ENCODE measurements around the gene NDUFAB1. TPM values are rescaled to one million over a fixed set of nuclear protein-coding genes. Genes with fewer than 3 reads are reported as not detected.
"Not testable (repeated sequence)": the region's sequence is repeated elsewhere in the genome, so short reads cannot be mapped to it uniquely, and the experiment has no call there.

Gene NDUFAB1
- polyA plus RNA-seq, 10 donors: 89.1 to 112 (median 96.6) TPM

GRCh38 chr16:23556881-23557778 lies 39.0 kb downstream of the NDUFAB1 start, which contains the start of the genes EARS2 and UBFD1:
TSS of gene EARS2 (minus strand) at chr16:23557350. CDS start at chr16:23557343, 7 bp downstream.
TSS of gene UBFD1 (plus strand) at chr16:23557727. CDS start at chr16:23557743, 16 bp downstream.
- peak; percentile 98 to 99 (median 99) for DNase-seq

- no peak for DNase-seq
Observed at GRCh38 chr16:23554536-23554935, 41.6 kb downstream of the NDUFAB1 start.

GRCh38 chr16:23552161-23552560 lies 44.0 kb downstream of the NDUFAB1 start:
- DNase-seq: no peak

GRCh38 chr16:23549938-23550337 lies 46.2 kb downstream of the NDUFAB1 start:
- no peak for DNase-seq

- no peak for DNase-seq
Observed at GRCh38 chr16:23544436-23544835, 51.7 kb downstream of the NDUFAB1 start.

GRCh38 chr16:23540817-23541178 lies 55.3 kb downstream of the NDUFAB1 start:
- DNase-seq: not testable (repeated sequence)

GRCh38 chr16:23539984-23540816 lies 55.9 kb downstream of the NDUFAB1 start:
- no peak for DNase-seq

GRCh38 chr16:23538919-23539278 lies 57.2 kb downstream of the NDUFAB1 start:
- no peak for DNase-seq

- DNase-seq: no peak
Observed at GRCh38 chr16:23537390-23537789, 58.7 kb downstream of the NDUFAB1 start.

- DNase-seq: no peak
Observed at GRCh38 chr16:23535901-23536300, 60.2 kb downstream of the NDUFAB1 start.

GRCh38 chr16:23534868-23535860 lies 61.0 kb downstream of the NDUFAB1 start:
- peak; percentile 16 to 22 (median 19) for DNase-seq

GRCh38 chr16:23532448-23532847 lies 63.7 kb downstream of the NDUFAB1 start:
- DNase-seq: no peak

Other genes starting within 250 kb of the NDUFAB1 start
- gene COG7, start 143.1 kb downstream of the NDUFAB1 start, polyA plus RNA-seq (ENCODE audit: insufficient read length in 10 of 10): 10 to 100 TPM in 8 of 10 donors, 1 to 10 TPM in 2; 9.9 to 19.7 (median 12.4) TPM
- gene GGA2, start 85.8 kb downstream of the NDUFAB1 start, polyA plus RNA-seq (ENCODE audit: insufficient read length in 10 of 10): 100 to 1,000 TPM in 6 of 10 donors, 10 to 100 TPM in 4; 78.5 to 139 (median 102) TPM
- 10 to 100 TPM; 11.9 to 21.0 (median 16.6) TPM for gene EARS2, start 39.0 kb downstream of the NDUFAB1 start, polyA plus RNA-seq (ENCODE audit: insufficient read length in 10 of 10)
- gene UBFD1, start 38.6 kb downstream of the NDUFAB1 start, polyA plus RNA-seq (ENCODE audit: insufficient read length in 10 of 10): 10 to 100 TPM; 56.2 to 74.5 (median 65.7) TPM
- gene PALB2, start 45.0 kb upstream of the NDUFAB1 start, polyA plus RNA-seq (ENCODE audit: insufficient read length in 10 of 10): 10 to 100 TPM in 5 of 10 donors, 1 to 10 TPM in 5; 7.2 to 13.8 (median 10.0) TPM
- gene DCTN5, start 45.1 kb upstream of the NDUFAB1 start, polyA plus RNA-seq (ENCODE audit: insufficient read length in 10 of 10): 10 to 100 TPM; 35.7 to 46.4 (median 43.1) TPM
- gene PLK1, start 82.6 kb upstream of the NDUFAB1 start, polyA plus RNA-seq (ENCODE audit: insufficient read length in 10 of 10): 10 to 100 TPM in 6 of 10 donors, 1 to 10 TPM in 4; 8.0 to 17.2 (median 12.0) TPM
- under 1 TPM in 5 of 10 donors, not detected in 5; 0.05 to 0.19 (median 0.08) TPM for gene ERN2, start 116.9 kb upstream of the NDUFAB1 start, polyA plus RNA-seq (ENCODE audit: insufficient read length in 10 of 10)
- 1 to 10 TPM in 2 of 10 donors, under 1 TPM in 5, not detected in 3; 0.07 to 4.2 (median 0.14) TPM for gene CHP2, start 158.7 kb upstream of the NDUFAB1 start, polyA plus RNA-seq (ENCODE audit: insufficient read length in 10 of 10)
- 1 to 10 TPM; 1.2 to 3.6 (median 1.7) TPM for gene PRKCB, start 239.7 kb upstream of the NDUFAB1 start, polyA plus RNA-seq (ENCODE audit: insufficient read length in 10 of 10)

Measured in muscle of back (tissue), 11 donors.